ENCODE measurements around the gene HCFC2.

Gene HCFC2

GRCh38 chr12:104083769-104084475 lies 19.6 kb downstream of the HCFC2 start:
- no peak for TF ChIP-seq CTCF (IDR thresholded peaks at IDR 0.05; ENCODE audit: low read depth, low read length)
- no peak overlapping the region for H3K4me3 ChIP-seq (ENCODE audit: low read depth, low read length)

- H3K4me3 ChIP-seq (ENCODE audit: low read depth, low read length): no peak overlapping the region
- no peak for TF ChIP-seq CTCF (IDR thresholded peaks at IDR 0.05; ENCODE audit: low read depth, low read length)
These were observed 26.4 kb downstream of the HCFC2 start for GRCh38 chr12:104090685-104091084.

GRCh38 chr12:104091136-104091535 lies 26.8 kb downstream of the HCFC2 start:
- no peak overlapping the region for H3K4me3 ChIP-seq (ENCODE audit: low read depth, low read length)
- TF ChIP-seq CTCF (IDR thresholded peaks at IDR 0.05; ENCODE audit: low read depth, low read length): no peak

GRCh38 chr12:104094284-104094683 lies 30.0 kb downstream of the HCFC2 start:
- H3K4me3 ChIP-seq (ENCODE audit: low read depth, low read length): no peak overlapping the region
- no peak for TF ChIP-seq CTCF (IDR thresholded peaks at IDR 0.05; ENCODE audit: low read depth, low read length)

- no peak for TF ChIP-seq CTCF (IDR thresholded peaks at IDR 0.05; ENCODE audit: low read depth, low read length)
- no peak overlapping the region for H3K4me3 ChIP-seq (ENCODE audit: low read depth, low read length)
These were observed 31.0 kb downstream of the HCFC2 start for GRCh38 chr12:104095289-104095688.

- H3K4me3 ChIP-seq (ENCODE audit: low read depth, low read length): no peak overlapping the region
- TF ChIP-seq CTCF (IDR thresholded peaks at IDR 0.05; ENCODE audit: low read depth, low read length): no peak
These were observed 33.6 kb downstream of the HCFC2 start for GRCh38 chr12:104097954-104098353.

- no peak overlapping the region for H3K4me3 ChIP-seq (ENCODE audit: low read depth, low read length)
- no peak for TF ChIP-seq CTCF (IDR thresholded peaks at IDR 0.05; ENCODE audit: low read depth, low read length)
These were observed 41.1 kb downstream of the HCFC2 start for GRCh38 chr12:104105461-104105860.

Measured in WI38 (cell line).